ENCODE data around the gene GPR21.

DNA sequence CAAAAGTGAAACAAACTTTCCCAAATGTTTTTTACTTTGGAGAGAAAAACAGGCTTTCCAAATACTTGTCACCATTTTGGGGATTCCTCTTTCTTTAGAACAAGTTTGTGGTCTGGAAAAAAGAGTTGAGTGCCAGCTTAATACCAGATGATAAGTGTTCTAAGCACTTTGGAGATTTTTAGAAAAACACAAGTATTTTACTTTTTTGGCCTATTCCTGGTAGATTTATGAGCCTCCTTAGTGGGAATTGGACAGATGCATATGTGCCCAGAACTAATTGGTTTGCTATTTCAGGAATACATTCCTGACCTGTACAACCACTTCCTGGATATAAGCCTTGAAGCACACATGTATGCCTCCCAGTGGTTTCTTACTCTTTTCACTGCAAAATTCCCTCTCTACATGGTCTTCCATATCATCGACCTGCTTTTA, 40.5 kb downstream of the GPR21 start:
- TF ChIP-seq, protein P1, sequence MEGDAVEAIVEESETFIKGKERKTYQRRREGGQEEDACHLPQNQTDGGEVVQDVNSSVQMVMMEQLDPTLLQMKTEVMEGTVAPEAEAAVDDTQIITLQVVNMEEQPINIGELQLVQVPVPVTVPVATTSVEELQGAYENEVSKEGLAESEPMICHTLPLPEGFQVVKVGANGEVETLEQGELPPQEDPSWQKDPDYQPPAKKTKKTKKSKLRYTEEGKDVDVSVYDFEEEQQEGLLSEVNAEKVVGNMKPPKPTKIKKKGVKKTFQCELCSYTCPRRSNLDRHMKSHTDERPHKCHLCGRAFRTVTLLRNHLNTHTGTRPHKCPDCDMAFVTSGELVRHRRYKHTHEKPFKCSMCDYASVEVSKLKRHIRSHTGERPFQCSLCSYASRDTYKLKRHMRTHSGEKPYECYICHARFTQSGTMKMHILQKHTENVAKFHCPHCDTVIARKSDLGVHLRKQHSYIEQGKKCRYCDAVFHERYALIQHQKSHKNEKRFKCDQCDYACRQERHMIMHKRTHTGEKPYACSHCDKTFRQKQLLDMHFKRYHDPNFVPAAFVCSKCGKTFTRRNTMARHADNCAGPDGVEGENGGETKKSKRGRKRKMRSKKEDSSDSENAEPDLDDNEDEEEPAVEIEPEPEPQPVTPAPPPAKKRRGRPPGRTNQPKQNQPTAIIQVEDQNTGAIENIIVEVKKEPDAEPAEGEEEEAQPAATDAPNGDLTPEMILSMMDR (IDR thresholded peaks at IDR 0.05): no peak
- no peak for TF ChIP-seq POLR2A (IDR thresholded peaks at IDR 0.05)
